K562 (cell line): ENCODE data around the gene DPP10. TPM values are rescaled to one million over a fixed set of nuclear protein-coding genes. Genes with fewer than 3 reads are reported as not detected.

Source experiments
- ATAC-seq: fragments of 200-7000 bp; cut with Tn5 transposase; 3 replicates; pipeline ENCODE4 v1.9.1; 2020; ENCODE audit warnings: moderate library complexity
- BruUV-seq: library from RNA; stranded (reverse); fragments of 400-500 nt; replicated peaks from 2 replicates; lab custom pipeline; 2021; lab: Mats Ljungman, UMichigan
- CTCF ChIA-PET: fragments of 300-600 bp; formaldehyde crosslinking; extraction: SDS; loops from one replicate; lab custom pipeline; 2021; ENCODE audit warnings: low intra/inter-chr PET ratio; lab: Yijun Ruan, JAX
- POLR2A ChIA-PET: fragments of 300-600, 350-650 bp; sonication (Branson Sonifier 250); formaldehyde crosslinking; extraction: SDS; loops from one replicate; lab custom pipeline; 2021; ENCODE audit warnings: antibody characterized with exemption, inconsistent platforms; lab: Yijun Ruan, JAX
- DNase-seq, 4 experiments: peaks; one replicate each; pipeline versions ENCODE4 v3.0.0 to v3.0.0-alpha.2; 2011 to 2018; ENCODE audit warnings: low spot score in 3 of 4, mixed read lengths in 3 of 4; ENCODE audit errors: extremely low read depth in 1 of 4
- FAIRE-seq: peaks from 2 replicates; lab custom pipeline; 2011; peaks lifted over from hg19 to GRCh38; lab: Jason Lieb, UNC
- H2AFZ ChIP-seq: 2 replicates; pipeline ENCODE4 v1.6.0; 2011; ENCODE audit warnings: low read depth, low read length, control low read depth, inconsistent platforms
- H3K27ac ChIP-seq: fragments of 200-600 bp; 3 replicates; pipeline ENCODE4 v1.8.0; 2011; ENCODE audit warnings: low read depth, mild to moderate bottlenecking, control low read depth, inconsistent platforms, low read length, moderate library complexity, mixed read lengths; ENCODE audit errors: extremely low read depth
- H3K27me3 ChIP-seq, 2 experiments: fragments of 300-600 bp in 1 of 2; 2 replicates in 1 of 2; 3 replicates in 1 of 2; pipeline versions ENCODE4 v1.6.0 to v1.8.0; 2011; ENCODE audit warnings: inconsistent platforms in 2 of 2, low read length in 2 of 2, mild to moderate bottlenecking in 1 of 2, mixed read lengths in 1 of 2, moderate library complexity in 1 of 2; ENCODE audit not compliant: control insufficient read depth in 2 of 2, insufficient read depth in 2 of 2
- H3K36me3 ChIP-seq: fragments of 300-600 bp; 3 replicates; pipeline ENCODE4 v1.8.0; 2011; ENCODE audit warnings: mild to moderate bottlenecking, low read length, inconsistent platforms; ENCODE audit not compliant: control insufficient read depth, insufficient read depth
- H3K4me1 ChIP-seq, 2 experiments: fragments of 200-600 bp in 1 of 2; replicated peaks in 1 of 2; 2 replicates in 1 of 2; 3 replicates in 1 of 2; pipeline versions ENCODE4 v1.5.1 to v1.8.0; 2011; ENCODE audit warnings: inconsistent platforms in 2 of 2, low read length in 2 of 2, mild to moderate bottlenecking in 1 of 2, mixed read lengths in 1 of 2, moderate library complexity in 1 of 2; ENCODE audit not compliant: control insufficient read depth in 2 of 2, insufficient read depth in 2 of 2
- H3K4me2 ChIP-seq: 2 replicates; pipeline ENCODE4 v1.6.1; 2011; ENCODE audit warnings: low read length, control low read depth, inconsistent platforms, mixed read lengths; ENCODE audit not compliant: insufficient read depth
- H3K4me3 ChIP-seq: fragments of 200-600 bp; sonication (generic), shearing (Covaris generic); 2 replicates; pipeline ENCODE4 v1.5.1; 2016; ENCODE audit warnings: control low read depth, inconsistent platforms
- H3K79me2 ChIP-seq: fragments of 200-600 bp; 3 replicates; pipeline ENCODE4 v1.8.0; 2011; ENCODE audit warnings: low read length, inconsistent platforms; ENCODE audit not compliant: control insufficient read depth, insufficient read depth
- H3K9ac ChIP-seq, 2 experiments: 2 replicates each; pipeline versions ENCODE4 v1.6.0 to v1.6.1; 2011; ENCODE audit warnings: low read depth in 2 of 2, low read length in 2 of 2, control low read depth in 1 of 2, inconsistent platforms in 1 of 2, mild to moderate bottlenecking in 1 of 2, mixed read lengths in 1 of 2; ENCODE audit not compliant: insufficient read depth in 1 of 2
- H3K9me1 ChIP-seq: one replicate; pipeline ENCODE4 v1.6.0; 2011; ENCODE audit warnings: inconsistent platforms, mild to moderate bottlenecking, low read length, moderate library complexity; ENCODE audit not compliant: control insufficient read depth, insufficient read depth
- H3K9me3 ChIP-seq: replicated peaks from 2 replicates; pipeline ENCODE4 v1.5.1; 2011; ENCODE audit warnings: low read depth, low read length, inconsistent platforms; ENCODE audit not compliant: control insufficient read depth, insufficient read depth
- H4K20me1 ChIP-seq: replicated peaks from 2 replicates; pipeline ENCODE4 v1.6.1; 2011; ENCODE audit warnings: low read length, inconsistent platforms, mixed read lengths; ENCODE audit not compliant: control insufficient read depth, insufficient read depth
- CCNT2 ChIP-seq: IDR thresholded peaks from 2 replicates; pipeline ENCODE4 v1.6.1; 2011; ENCODE audit warnings: borderline replicate concordance, low read depth, mild to moderate bottlenecking, moderate library complexity, mixed read lengths, low read length; ENCODE audit not compliant: insufficient read length; ENCODE audit errors: extremely low read depth
- EGR1 ChIP-seq: fragments of 450-650 bp; conservative IDR thresholded peaks from 2 replicates; pipeline ENCODE4 v1.6.1; 2017; ENCODE audit warnings: mild to moderate bottlenecking
- ESRRA ChIP-seq: fragments of 450-650 bp; IDR thresholded peaks from 2 replicates; pipeline ENCODE4 v1.6.1; 2014; ENCODE audit warnings: low read depth, mild to moderate bottlenecking, moderate library complexity, borderline replicate concordance
- ESRRB ChIP-seq: fragments of 250-450 bp; sonication (Bioruptor Pico); IDR thresholded peaks from 2 replicates; pipeline ENCODE4 v1.5.0; 2020; ENCODE audit warnings: mild to moderate bottlenecking, moderate library complexity, borderline replicate concordance
- FOXA3 ChIP-seq, 2 experiments: fragments of 450-650 bp in 1 of 2; sonication (generic) in 1 of 2; formaldehyde crosslinking; IDR thresholded peaks in 1 of 2; conservative IDR thresholded peaks in 1 of 2; 2 replicates each; pipeline versions ENCODE4 v1.4.0 to v1.8.0; 2020 to 2022; ENCODE audit warnings: mild to moderate bottlenecking in 2 of 2, missing genetic modification reagents in 1 of 2
- HMG20B ChIP-seq: fragments of 250-450 bp; sonication (Bioruptor Pico); IDR thresholded peaks from 2 replicates; pipeline ENCODE4 v1.5.0; 2021; ENCODE audit warnings: mild to moderate bottlenecking
- KAT8 ChIP-seq: fragments of 450-650 bp; IDR thresholded peaks from 2 replicates; pipeline ENCODE4 v1.6.1; 2016; ENCODE audit warnings: low read depth, mild to moderate bottlenecking
- POLR2A ChIP-seq: fragments of 450-650 bp; conservative IDR thresholded peaks from 2 replicates; pipeline ENCODE4 v1.6.1; 2016
- POLR3A ChIP-seq: IDR thresholded peaks from 2 replicates; pipeline ENCODE4 v1.6.1; 2011; ENCODE audit warnings: borderline replicate concordance, mild to moderate bottlenecking, moderate library complexity; ENCODE audit not compliant: insufficient read length, insufficient read depth; ENCODE audit errors: extremely low read depth
- RBM17 ChIP-seq: fragments of 200-400 bp; formaldehyde crosslinking; IDR thresholded peaks from 2 replicates; pipeline ENCODE4 v1.6.1; 2017; ENCODE audit warnings: low read depth, mild to moderate bottlenecking, low read length, borderline replicate concordance
- TAF7 ChIP-seq: fragments of 450-650 bp; IDR thresholded peaks from 2 replicates; pipeline ENCODE4 v1.6.1; 2016; ENCODE audit warnings: missing genetic modification characterization, missing compliant biosample characterization
- ZC3H4 ChIP-seq: sonication (generic); formaldehyde crosslinking; IDR thresholded peaks from 2 replicates; pipeline ENCODE4 v1.9.0; 2021; ENCODE audit warnings: missing genetic modification reagents, borderline replicate concordance
- ZFP30 ChIP-seq: fragments of 250-450 bp; sonication (Bioruptor Pico); IDR thresholded peaks from 2 replicates; pipeline ENCODE4 v1.8.0; 2022; ENCODE audit warnings: moderate library complexity, mild to moderate bottlenecking, inconsistent platforms, borderline replicate concordance
- ZKSCAN8 ChIP-seq: fragments of 200-800 bp; sonication (Bioruptor generic); IDR thresholded peaks from 2 replicates; pipeline ENCODE4 v1.6.1; 2016; ENCODE audit warnings: missing genetic modification characterization, missing compliant biosample characterization
- ZSCAN32 ChIP-seq: fragments of 450-650 bp; formaldehyde crosslinking; IDR thresholded peaks from 2 replicates; pipeline ENCODE4 v1.4.0; 2020; ENCODE audit warnings: mild to moderate bottlenecking, moderate library complexity
- WGBS: fragments of 100-300 bp; shearing (Covaris generic); methylation state at CpG from one replicate; pipeline ENCODE4 v1.1.6; 2016; ENCODE audit warnings: low coverage, mixed read lengths; ENCODE audit not compliant: insufficient coverage; ENCODE audit errors: missing lambda C conversion rate; 5-methylcytosine and 5-hydroxymethylcytosine counted together
- in situ Hi-C: fragments of 300-500 bp; cut with MboI; formaldehyde crosslinking; loops from 4 replicates; pipeline ENCODE4 v1.15.0; 2018; ENCODE audit warnings: inconsistent platforms, mixed read lengths
- intact Hi-C: fragments of 100-400 bp; cut with micrococcal nuclease; formaldehyde crosslinking; loops from 2 replicates; pipeline ENCODE4 v1.14.2; 2022
- polyA plus RNA-seq, 8 experiments: library from polyadenylated mRNA; depleted of rRNA in 4 of 8; stranded (reverse) in 5 of 8; unstranded in 3 of 8; fragments of >200 nt; fragmentation: Nextera tagmentation in 2 of 8; fragmentation: Illumina TruSeq in 1 of 8; extraction: Ambion mirVana in 2 of 8; extraction: Trizol in 1 of 8; gene quantifications; 2 replicates each; pipeline versions ENCODE4 v1.2.1 to v1.2.3, GENCODE V29; 2011 to 2014; ENCODE audit warnings: inconsistent platforms in 1 of 8, missing spikeins in 1 of 8
- total RNA-seq, 7 experiments: library from RNA; depleted of rRNA in 6 of 7; stranded (reverse); fragments of >200 nt in 6 of 7; fragmentation: Illumina TruSeq in 2 of 7; extraction: Trizol in 2 of 7; gene quantifications; 2 replicates each; pipeline versions ENCODE4 v1.2.1 to v1.2.3, GENCODE V29; 2011 to 2021; ENCODE audit warnings: low replicate concordance in 1 of 7
- TF ChIP-seq, protein P1 (sequence below), 3 experiments: fragments of 200-800 bp in 1 of 3; sonication (Bioruptor generic) in 1 of 3; sonication (generic) in 1 of 3; formaldehyde crosslinking in 1 of 3; IDR thresholded peaks; 2 replicates each; pipeline versions ENCODE4 v1.6.1 to v1.8.0; 2016 to 2022; ENCODE audit warnings: mild to moderate bottlenecking in 2 of 3, missing compliant biosample characterization in 2 of 3, missing genetic modification characterization in 2 of 3, missing genetic modification reagents in 1 of 3
- TF ChIP-seq, protein P2 (sequence below): fragments of 250-450 bp; sonication (Bioruptor Pico); IDR thresholded peaks from 2 replicates; pipeline ENCODE4 v1.8.0; 2021; ENCODE audit warnings: mild to moderate bottlenecking, moderate library complexity

The DPP10 gene
- total and polyA plus RNA-seq, 9 of the 15 experiments (the other 6 are each of a cell fraction or from before 2014, with no cell fraction given): not detected

DNA sequence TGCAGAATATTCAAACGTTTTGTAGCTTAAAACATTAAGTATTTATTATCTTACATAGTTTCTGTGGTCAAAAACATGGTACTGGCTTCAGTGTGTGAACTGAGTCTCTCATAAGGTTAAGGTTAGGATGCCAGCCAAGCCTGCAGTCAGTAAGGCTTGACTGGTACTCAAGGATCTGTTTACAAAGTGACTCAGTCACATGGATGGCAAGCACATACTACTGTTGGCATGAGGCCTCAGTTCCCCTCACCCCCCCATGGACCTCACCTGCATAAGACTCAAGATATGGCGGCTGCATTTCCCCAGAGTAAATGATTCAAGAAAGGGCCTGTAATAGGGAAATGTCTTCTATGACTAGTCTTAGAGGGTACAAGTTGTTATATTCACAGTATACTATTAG is 1167.5 kb downstream of the DPP10 start:
- WGBS: 0% methylated on average over 2 of the region's 2 CpGs
- Histone ChIP-seq H3K9ac (no peak overlapping the region), H2AFZ (no peak overlapping the region), H4K20me1 (no peaks in the 10 kb centered on the region), H3K9me3 (no peaks in the 10 kb centered on the region), H3K4me2 (no peak overlapping the region), H3K4me3 (no peak overlapping the region), H3K79me2 (no peaks in the 10 kb centered on the region), H3K27me3 (no peaks in the 10 kb centered on the region), H3K36me3 (no peaks in the 10 kb centered on the region), H3K27ac (no peak overlapping the region), H3K4me1 (no peaks in the 10 kb centered on the region), H3K9me1 (no peaks in the 10 kb centered on the region)
- no TSS peak for BruUV-seq
- FAIRE-seq: no peak
- in situ Hi-C loops: no loop called here
- CTCF ChIA-PET: no interaction called here
- no peak for DNase-seq
- ATAC-seq: no peak
- POLR2A ChIA-PET: no interaction called here
- intact Hi-C loops: no loop called here
- no peak for TF ChIP-seq ZC3H4 (CRISPR knock-in tag)
- no peak for TF ChIP-seq EGR1
- no peak for TF ChIP-seq ESRRB
- no peak for TF ChIP-seq CCNT2
- TF ChIP-seq ZKSCAN8 (CRISPR knock-in tag): no peak
- TF ChIP-seq FOXA3 (CRISPR knock-in tag; conservative IDR thresholded peaks at IDR 0.05 in 1 of 2, IDR thresholded peaks at IDR 0.05 in 1 of 2): no peak
- TF ChIP-seq KAT8: no peak
- TF ChIP-seq ZSCAN32 (CRISPR knock-in tag): no peak
- no peak for TF ChIP-seq POLR3A
- TF ChIP-seq, protein P1, sequence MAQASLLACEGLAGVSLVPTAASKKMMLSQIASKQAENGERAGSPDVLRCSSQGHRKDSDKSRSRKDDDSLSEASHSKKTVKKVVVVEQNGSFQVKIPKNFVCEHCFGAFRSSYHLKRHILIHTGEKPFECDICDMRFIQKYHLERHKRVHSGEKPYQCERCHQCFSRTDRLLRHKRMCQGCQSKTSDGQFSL (CRISPR knock-in tag; IDR thresholded peaks at IDR 0.05): no peak
- TF ChIP-seq, protein P1 (tag; IDR thresholded peaks at IDR 0.05): no peak
- TF ChIP-seq TAF7 (tag): no peak
- TF ChIP-seq, protein P2, sequence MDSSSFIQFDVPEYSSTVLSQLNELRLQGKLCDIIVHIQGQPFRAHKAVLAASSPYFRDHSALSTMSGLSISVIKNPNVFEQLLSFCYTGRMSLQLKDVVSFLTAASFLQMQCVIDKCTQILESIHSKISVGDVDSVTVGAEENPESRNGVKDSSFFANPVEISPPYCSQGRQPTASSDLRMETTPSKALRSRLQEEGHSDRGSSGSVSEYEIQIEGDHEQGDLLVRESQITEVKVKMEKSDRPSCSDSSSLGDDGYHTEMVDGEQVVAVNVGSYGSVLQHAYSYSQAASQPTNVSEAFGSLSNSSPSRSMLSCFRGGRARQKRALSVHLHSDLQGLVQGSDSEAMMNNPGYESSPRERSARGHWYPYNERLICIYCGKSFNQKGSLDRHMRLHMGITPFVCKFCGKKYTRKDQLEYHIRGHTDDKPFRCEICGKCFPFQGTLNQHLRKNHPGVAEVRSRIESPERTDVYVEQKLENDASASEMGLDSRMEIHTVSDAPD (CRISPR knock-in tag): no peak
- no peak for TF ChIP-seq RBM17
- no peak for TF ChIP-seq HMG20B (CRISPR knock-in tag)
- no peak for TF ChIP-seq ESRRA
- TF ChIP-seq POLR2A: no peak
- no peak for TF ChIP-seq ZFP30
